Epithelial cell of esophagus (primary cell): ENCODE measurements around the gene PLIN5.

Source experiments
- DNase-seq: peaks from one replicate; pipeline ENCODE4 v3.0.0; 2010; ENCODE audit warnings: low read depth
- H3K4me3 ChIP-seq: 2 replicates; pipeline ENCODE4 v1.5.1; 2011; ENCODE audit warnings: mild to moderate bottlenecking, low read length, control low read depth
- CTCF ChIP-seq: IDR thresholded peaks from 2 replicates; pipeline ENCODE4 v1.5.1; 2011; ENCODE audit warnings: low read depth, mild to moderate bottlenecking, low read length, control low read depth, inconsistent platforms; ENCODE audit not compliant: insufficient read depth; ENCODE audit errors: missing control alignments

PLIN5 gene

GRCh38 chr19:4522291-4523002 lies 12.6 kb downstream of the PLIN5 start:
- TF ChIP-seq CTCF = no peak
- DNase-seq = no peak
- H3K4me3 ChIP-seq = no peak overlapping the region

DNA sequence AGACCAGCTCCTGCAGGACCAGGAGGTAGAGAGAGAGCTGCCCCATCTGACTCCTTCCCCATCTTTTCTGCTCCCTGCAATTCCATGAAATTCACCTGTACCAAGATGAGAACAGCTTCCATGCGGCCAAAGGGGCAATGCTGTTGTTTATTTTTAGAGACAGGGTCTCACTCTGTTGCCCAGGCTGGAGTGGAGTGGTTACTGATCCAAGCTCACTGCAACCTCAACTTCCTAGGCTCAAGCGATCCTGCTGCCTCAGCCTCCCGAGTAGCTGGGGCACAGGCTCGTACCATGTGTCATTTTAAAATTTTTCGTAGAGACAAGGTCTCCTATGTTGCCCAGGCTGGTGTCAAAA lies 13.2 kb downstream of the PLIN5 start:
- TF ChIP-seq CTCF = no peak
- no peak overlapping the region for H3K4me3 ChIP-seq
- DNase-seq = no peak

DNA sequence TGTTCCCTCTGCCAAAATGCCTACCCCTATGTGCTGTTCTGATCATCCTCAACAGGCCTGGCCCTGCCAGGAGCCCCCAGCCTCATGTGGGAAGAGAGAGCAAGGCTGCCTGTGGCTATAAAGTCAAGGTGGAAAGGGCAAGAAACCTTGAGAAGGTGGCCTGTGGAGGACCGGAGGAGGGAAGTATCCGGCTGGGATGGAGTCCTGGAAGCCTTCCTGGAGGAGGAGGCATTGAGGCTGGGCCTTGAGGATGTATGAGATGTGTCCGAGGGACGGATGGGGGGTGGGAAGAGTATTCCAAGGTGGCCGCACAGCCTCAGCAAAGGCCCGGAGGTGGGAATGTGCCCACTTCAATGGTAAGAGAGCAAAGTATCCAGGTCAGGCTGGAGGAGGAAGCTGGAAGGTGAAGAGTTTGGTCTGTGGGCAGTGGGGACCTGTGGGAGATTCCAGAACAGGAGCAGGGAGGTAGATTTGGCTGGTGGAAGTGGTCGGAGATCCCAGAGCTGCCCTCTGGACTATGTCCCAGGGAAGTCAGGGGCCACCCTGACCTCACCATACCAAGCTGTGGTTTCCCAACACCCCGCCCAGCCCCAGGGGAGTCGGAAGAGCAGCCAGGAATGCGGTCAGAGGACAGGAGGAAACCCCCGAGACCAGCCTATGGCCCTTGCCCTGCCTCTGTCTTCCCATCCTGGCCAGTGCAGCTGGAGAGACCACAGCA lies 13.7 kb downstream of the PLIN5 start:
- TF ChIP-seq CTCF = no peak
- no peak for DNase-seq
- no peak overlapping the region for H3K4me3 ChIP-seq

DNA sequence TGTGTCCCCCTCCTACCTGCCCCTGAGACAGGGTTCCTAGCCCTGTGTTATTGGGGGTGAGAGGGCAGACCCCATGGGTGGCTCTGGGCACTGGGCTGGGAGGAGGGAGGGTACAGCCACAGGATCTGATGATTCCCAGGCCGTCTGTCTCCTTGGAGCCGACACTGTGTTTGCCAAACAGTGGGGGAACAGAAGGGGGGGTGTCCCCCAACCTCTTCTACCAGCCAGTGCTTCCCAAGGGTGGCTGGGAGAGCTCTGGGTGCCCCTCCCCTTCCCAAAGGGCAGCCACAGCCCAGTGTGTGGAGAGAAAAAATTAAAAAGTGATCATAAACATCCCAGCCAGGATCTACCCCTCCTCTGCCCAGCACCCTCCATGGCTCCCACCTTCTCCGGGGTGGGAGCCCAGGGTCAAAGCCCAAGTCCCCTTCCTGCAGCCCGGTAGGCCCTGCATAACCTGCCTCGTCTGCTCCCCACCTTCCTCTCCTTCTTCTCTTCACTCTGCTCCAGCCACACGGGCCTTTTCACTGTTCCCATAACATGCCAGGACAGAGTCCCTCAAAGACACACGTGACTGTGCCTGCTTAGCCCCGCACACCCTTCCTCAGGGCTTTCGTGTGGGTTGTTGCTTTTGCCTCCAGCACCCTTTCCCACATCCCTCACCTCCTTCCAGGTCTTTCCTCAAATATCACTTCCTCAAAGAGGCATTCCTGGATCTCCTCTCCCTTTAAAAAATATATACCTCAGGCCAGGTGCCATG lies 15.3 kb downstream of the PLIN5 start:
- H3K4me3 ChIP-seq = peak overlapping the region; percentile 25
- peak; percentile 57 for DNase-seq
- TF ChIP-seq CTCF = no peak

- no peak for DNase-seq
- H3K4me3 ChIP-seq = no peak overlapping the region
- no peak for TF ChIP-seq CTCF
These were observed 15.9 kb downstream of the PLIN5 start for GRCh38 chr19:4519172-4519496.

GRCh38 chr19:4518345-4519171 lies 16.5 kb downstream of the PLIN5 start, which contains the start of gene PLIN4:
PLIN4 (minus strand) TSS chr19:4518486; CDS start chr19:4518272, 214 bp downstream.
- no peak for TF ChIP-seq CTCF
- no peak within 1 kb of the TSS for H3K4me3 ChIP-seq
- DNase-seq = no peak
